Kidney epithelial cell (primary cell): ENCODE measurements around the gene RAD23A. TPM values are rescaled to one million over a fixed set of nuclear protein-coding genes. Genes with fewer than 3 reads are reported as not detected.

ENCODE experiments used
- DNase-seq: peaks from one replicate; pipeline ENCODE4 v3.0.0-alpha.2; 2010; ENCODE audit warnings: low read depth
- H3K27me3 ChIP-seq: 2 replicates; pipeline ENCODE4 v1.6.0; 2011; ENCODE audit warnings: low read length; ENCODE audit not compliant: control insufficient read depth, insufficient read depth
- H3K36me3 ChIP-seq: 2 replicates; pipeline ENCODE4 v1.5.1; 2011; ENCODE audit warnings: low read length; ENCODE audit not compliant: control insufficient read depth, insufficient read depth
- H3K4me3 ChIP-seq: 2 replicates; pipeline ENCODE4 v1.5.1; 2011; ENCODE audit warnings: low read depth, mild to moderate bottlenecking, control low read depth, low read length
- total RNA-seq: library from RNA; depleted of rRNA; stranded (reverse); fragments of >200 nt; gene quantifications from 2 replicates; pipeline ENCODE4 v1.2.3, GENCODE V29; 2015
- TF ChIP-seq, protein P1 (sequence below): IDR thresholded peaks from 2 replicates; pipeline ENCODE4 v1.5.1; 2011; ENCODE audit warnings: mild to moderate bottlenecking, moderate library complexity, low read length, control low read depth, inconsistent platforms; ENCODE audit not compliant: insufficient read depth, poor library complexity, severe bottlenecking

The RAD23A gene
- total RNA-seq, 1 donor from 2014 or later, result 138 TPM

DNA sequence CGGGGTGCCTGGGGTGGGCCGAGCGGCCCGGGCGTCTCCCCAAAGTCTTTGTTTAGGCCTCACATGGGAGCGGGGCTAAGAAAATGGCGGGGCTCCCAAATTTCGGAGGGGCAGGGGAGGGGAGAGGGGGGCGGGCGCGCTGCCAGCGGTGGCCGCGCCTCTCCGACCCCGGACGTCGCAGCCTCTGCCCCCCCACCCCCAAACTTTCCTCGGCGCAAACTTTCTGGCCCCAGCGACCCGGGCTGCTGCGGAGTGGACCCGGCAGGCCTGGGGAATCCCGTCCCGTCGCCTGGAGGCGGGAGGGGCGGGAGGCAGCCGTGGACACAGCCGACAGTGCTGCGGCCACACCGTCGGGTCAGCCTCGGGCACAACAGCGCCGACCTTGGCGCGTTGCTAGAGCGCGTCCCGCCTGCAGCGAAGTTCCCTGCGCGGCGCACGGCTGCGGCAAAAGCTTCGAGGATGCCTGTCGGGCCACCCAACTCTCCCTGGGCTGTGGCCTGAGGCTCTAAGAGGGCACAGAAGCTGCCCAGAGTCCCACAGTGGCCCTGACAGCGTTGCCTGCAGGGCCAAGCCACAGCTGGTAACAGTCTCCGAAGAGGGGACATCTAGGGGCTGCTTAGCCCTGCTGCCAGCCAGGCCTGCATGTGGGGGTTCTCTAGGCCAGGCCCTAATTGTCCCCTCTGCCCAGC lies 50.9 kb downstream of the RAD23A start:
- DNase-seq, result no peak
- TF ChIP-seq, protein P1, sequence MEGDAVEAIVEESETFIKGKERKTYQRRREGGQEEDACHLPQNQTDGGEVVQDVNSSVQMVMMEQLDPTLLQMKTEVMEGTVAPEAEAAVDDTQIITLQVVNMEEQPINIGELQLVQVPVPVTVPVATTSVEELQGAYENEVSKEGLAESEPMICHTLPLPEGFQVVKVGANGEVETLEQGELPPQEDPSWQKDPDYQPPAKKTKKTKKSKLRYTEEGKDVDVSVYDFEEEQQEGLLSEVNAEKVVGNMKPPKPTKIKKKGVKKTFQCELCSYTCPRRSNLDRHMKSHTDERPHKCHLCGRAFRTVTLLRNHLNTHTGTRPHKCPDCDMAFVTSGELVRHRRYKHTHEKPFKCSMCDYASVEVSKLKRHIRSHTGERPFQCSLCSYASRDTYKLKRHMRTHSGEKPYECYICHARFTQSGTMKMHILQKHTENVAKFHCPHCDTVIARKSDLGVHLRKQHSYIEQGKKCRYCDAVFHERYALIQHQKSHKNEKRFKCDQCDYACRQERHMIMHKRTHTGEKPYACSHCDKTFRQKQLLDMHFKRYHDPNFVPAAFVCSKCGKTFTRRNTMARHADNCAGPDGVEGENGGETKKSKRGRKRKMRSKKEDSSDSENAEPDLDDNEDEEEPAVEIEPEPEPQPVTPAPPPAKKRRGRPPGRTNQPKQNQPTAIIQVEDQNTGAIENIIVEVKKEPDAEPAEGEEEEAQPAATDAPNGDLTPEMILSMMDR, result no peak
- peaks cover 7% of the 10 kb centered on the region for H3K27me3 ChIP-seq
- H3K4me3 ChIP-seq, result peak overlapping the region; percentile 71
- peaks cover 1% of the 10 kb centered on the region for H3K36me3 ChIP-seq

DNA sequence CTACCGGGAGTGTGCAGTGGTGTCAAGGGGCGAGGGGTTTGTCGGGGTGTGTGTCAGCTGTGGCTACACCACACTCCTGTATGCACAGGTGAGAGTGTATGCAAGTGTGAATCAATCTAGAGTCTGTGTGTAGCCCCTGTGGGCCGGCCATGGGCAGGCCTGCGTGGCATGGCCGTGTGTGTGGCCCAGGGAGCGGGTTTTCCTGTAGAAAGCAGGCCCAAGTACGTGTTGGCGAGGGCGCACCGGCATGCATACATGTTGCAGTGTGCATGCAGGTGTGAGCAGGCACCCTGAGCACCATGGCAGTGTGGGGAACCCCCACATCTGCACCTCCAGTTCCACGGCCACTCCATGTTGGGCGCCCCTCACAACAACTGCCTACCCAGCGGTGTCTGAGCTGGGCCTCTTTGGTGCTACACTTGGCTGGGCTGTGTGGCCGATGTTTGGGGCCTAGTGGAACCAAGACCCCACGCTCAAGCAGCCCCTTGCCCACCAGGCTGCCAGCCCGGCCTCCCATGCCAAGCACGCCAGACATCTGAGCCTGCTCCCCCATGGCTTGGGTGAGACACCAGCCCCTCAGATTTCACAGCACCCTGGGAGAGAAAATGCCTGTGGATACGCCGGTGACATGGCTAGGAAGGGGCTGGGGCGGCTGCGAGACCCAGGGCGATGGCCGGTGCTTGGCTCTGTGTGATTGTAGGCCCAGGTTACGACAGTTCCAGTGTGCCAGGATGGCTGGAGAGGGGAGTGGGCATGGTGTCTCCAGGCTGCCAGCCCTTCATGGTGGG lies 51.7 kb downstream of the RAD23A start:
- TF ChIP-seq, protein P1, result no peak
- H3K36me3 ChIP-seq, result peaks cover 1% of the 10 kb centered on the region
- H3K4me3 ChIP-seq, result no peak overlapping the region
- H3K27me3 ChIP-seq, result peaks cover 7% of the 10 kb centered on the region
- DNase-seq, result no peak

DNA sequence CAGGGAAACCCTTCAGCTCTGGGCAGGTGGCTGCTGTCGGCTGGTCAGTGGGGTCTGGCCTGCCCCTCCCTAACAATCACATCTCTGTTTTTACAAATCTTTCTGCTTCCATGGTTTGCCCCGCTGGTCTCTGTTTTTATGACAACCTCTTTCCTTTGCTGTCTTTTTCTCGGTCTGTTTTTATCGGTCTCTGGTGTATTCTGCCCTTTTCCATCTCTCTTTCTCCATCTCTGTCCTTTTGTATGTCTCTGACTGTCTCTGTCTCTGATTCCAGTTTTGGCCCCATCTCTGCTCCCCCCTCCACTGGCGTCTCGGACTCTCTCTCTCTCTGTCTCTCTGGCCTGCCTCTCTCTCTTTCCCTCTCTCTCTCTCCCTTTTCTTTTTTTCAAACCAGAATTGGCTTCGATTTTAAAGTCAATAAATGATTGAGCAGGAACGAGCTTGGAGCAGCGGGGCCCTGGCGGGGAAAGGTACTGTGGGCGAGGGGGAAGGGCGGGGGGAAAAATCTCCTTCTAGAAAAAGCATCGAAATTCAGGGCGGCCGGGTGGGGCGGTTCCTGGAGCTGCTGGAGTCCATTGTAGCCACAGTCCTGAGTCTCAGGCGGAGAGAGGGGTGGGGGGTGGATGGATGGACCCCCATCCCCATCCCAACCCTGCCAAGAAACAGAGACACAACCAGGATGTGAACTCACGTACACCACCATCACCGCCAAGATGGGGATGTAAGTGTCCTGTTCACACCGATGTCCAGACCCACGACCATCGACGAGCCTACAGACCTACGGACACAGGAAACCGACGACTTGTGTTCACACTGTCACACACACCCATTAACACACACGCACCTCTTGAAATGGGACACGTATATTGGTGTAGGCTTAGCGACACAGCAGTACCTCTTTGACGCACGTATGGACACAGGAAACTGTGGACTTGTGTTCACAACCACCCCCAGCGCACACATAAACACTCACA lies 52.6 kb downstream of the RAD23A start:
- TF ChIP-seq, protein P1, result no peak
- peaks cover 1% of the 10 kb centered on the region for H3K36me3 ChIP-seq
- H3K27me3 ChIP-seq, result peaks cover 9% of the 10 kb centered on the region
- no peak overlapping the region for H3K4me3 ChIP-seq
- DNase-seq, result no peak

DNA sequence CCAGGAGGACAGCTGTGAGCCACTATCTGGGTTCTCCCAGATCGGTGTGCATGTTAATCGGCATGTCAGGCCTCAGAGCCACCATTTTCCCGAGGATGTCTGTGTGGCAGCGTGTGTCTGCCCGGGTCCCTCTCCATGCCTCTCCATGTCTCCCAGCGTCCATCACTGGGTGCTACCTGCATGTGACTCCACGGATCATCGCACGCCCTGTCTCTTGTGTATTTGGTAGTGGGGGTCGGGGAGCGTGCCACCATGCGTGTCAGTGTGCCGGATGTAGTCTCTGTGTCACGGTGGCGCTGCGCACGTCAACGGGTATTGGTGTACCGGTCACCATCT lies 55.5 kb downstream of the RAD23A start:
- no peak overlapping the region for H3K4me3 ChIP-seq
- TF ChIP-seq, protein P1, result no peak
- H3K36me3 ChIP-seq, result peaks cover 1% of the 10 kb centered on the region
- no peak for DNase-seq
- peaks cover 6% of the 10 kb centered on the region for H3K27me3 ChIP-seq

DNA sequence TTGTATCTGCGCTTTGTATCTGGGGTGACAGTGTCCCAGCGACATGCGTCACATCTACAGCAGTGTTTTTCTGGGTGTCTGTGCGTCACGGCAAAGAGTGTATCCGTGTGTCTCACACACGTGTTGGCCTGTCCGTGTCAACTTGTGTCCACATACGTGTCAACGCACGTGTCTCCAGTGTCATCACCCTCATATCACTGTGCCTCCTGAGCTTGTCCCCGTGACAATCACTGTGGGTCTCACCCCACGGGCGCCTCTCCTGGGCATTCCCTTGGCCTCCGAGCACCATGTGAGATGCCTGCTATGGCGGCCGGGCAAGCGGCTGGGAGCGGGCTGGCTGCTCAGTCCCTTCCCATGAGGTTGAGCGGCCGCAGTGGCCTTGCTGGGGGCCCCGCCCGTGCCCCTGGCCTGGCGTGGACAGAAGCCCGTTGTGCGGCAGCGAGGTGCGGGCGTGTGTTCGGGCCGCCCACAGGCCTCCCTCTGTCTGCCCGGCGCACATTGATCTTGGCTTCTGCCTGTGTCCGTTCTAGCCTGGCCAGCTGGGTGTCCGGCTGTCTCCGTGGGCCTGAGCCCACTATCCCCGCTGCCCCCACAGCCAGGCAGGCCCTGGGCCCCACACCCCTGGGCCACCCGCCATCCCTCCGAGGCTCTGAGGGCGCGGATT lies 56.0 kb downstream of the RAD23A start:
- Histone ChIP-seq H3K27me3 (peaks cover 6% of the 10 kb centered on the region), H3K4me3 (no peak overlapping the region), H3K36me3 (peaks cover 1% of the 10 kb centered on the region)
- TF ChIP-seq, protein P1, result no peak
- DNase-seq, result no peak
